Naive thymus-derived CD4-positive, alpha-beta T cell (primary cell): ENCODE results near the gene HTR6. TPM values are rescaled to one million over a fixed set of nuclear protein-coding genes. Genes with fewer than 3 reads are reported as not detected.
A peak's percentile ranks its signal among the peaks of the same experiment; 100 is the strongest.

ENCODE experiments used
- ATAC-seq: fragments of 150-1000 bp; cut with Tn5 transposase; 2 replicates; pipeline ENCODE4 v1.10.0; 2021; ENCODE audit warnings: mild to moderate bottlenecking, moderate library complexity
- CTCF ChIA-PET: fragments of 350-600 bp; sonication (Branson Sonifier 250); formaldehyde crosslinking; loops from one replicate; lab custom pipeline; 2021; ENCODE audit warnings: antibody characterized with exemption; lab: Charles Lee
- POLR2A ChIA-PET: fragments of 350-600 bp; sonication (Branson Sonifier 250); formaldehyde crosslinking; loops from one replicate; lab custom pipeline; 2021; ENCODE audit warnings: antibody characterized with exemption, inconsistent platforms; lab: Charles Lee
- DNase-seq, 9 donors: peaks; one replicate each; pipeline versions ENCODE4 v3.0.0 to v3.0.0-alpha.2; 2020 to 2022; ENCODE audit warnings: mixed read lengths in 1 of 9
- H3K27ac ChIP-seq: one replicate; pipeline ENCODE4 v1.7.0; 2013; ENCODE audit warnings: mild to moderate bottlenecking, low read depth, low read length, moderate library complexity
- H3K27me3 ChIP-seq, 2 donors: one replicate each; pipeline ENCODE4 v1.7.0; 2013; ENCODE audit warnings: low read length in 2 of 2, mild to moderate bottlenecking in 2 of 2, moderate library complexity in 2 of 2; ENCODE audit not compliant: control insufficient read depth in 2 of 2, insufficient read depth in 2 of 2
- H3K36me3 ChIP-seq, 3 experiments: 1 replicate in 2 of 3; 2 replicates in 1 of 3; pipeline ENCODE4 v1.7.0; 2013; ENCODE audit warnings: low read length in 3 of 3, mild to moderate bottlenecking in 3 of 3, moderate library complexity in 1 of 3; ENCODE audit not compliant: insufficient read depth in 3 of 3, control insufficient read depth in 2 of 3
- H3K4me1 ChIP-seq, 2 donors: one replicate each; pipeline ENCODE4 v1.7.0; 2013; ENCODE audit warnings: low read length in 2 of 2, mild to moderate bottlenecking in 2 of 2, moderate library complexity in 1 of 2; ENCODE audit not compliant: control insufficient read depth in 2 of 2, insufficient read depth in 2 of 2
- H3K4me3 ChIP-seq: 2 replicates; pipeline ENCODE4 v1.7.0; 2013; ENCODE audit warnings: mild to moderate bottlenecking, low read length
- H3K9me3 ChIP-seq, 3 experiments: 1 replicate in 2 of 3; 2 replicates in 1 of 3; pipeline ENCODE4 v1.7.0; 2013; ENCODE audit warnings: low read length in 3 of 3; ENCODE audit not compliant: control insufficient read depth in 2 of 3
- H3K27ac Mint-ChIP-seq, 9 donors: one replicate each; pipeline ENCODE4 v1.8.0; 2020 to 2022; ENCODE audit warnings: mixed read lengths in 9 of 9, mild to moderate bottlenecking in 8 of 9, moderate library complexity in 5 of 9, inconsistent platforms in 2 of 9
- H3K27me3 Mint-ChIP-seq, 5 donors: one replicate each; pipeline ENCODE4 v1.8.0; 2021 to 2022; ENCODE audit warnings: mixed read lengths in 5 of 5, mild to moderate bottlenecking in 1 of 5
- H3K36me3 Mint-ChIP-seq, 5 donors: one replicate each; pipeline ENCODE4 v1.8.0; 2020 to 2022; ENCODE audit warnings: mixed read lengths in 5 of 5, mild to moderate bottlenecking in 3 of 5, inconsistent platforms in 1 of 5
- H3K4me1 Mint-ChIP-seq, 7 donors: one replicate each; pipeline ENCODE4 v1.8.0; 2020 to 2022; ENCODE audit warnings: mixed read lengths in 7 of 7, mild to moderate bottlenecking in 3 of 7, inconsistent platforms in 1 of 7
- H3K4me3 Mint-ChIP-seq, 10 donors: one replicate each; pipeline ENCODE4 v1.8.0; 2020 to 2022; ENCODE audit warnings: mild to moderate bottlenecking in 10 of 10, mixed read lengths in 10 of 10, moderate library complexity in 6 of 10, inconsistent platforms in 2 of 10
- H3K9me3 Mint-ChIP-seq, 11 donors: one replicate each; pipeline ENCODE4 v1.8.0; 2020 to 2022; ENCODE audit warnings: mixed read lengths in 11 of 11, mild to moderate bottlenecking in 4 of 11, inconsistent platforms in 1 of 11, moderate library complexity in 1 of 11
- intact Hi-C, 2 donors: fragments of 100-400 bp; cut with micrococcal nuclease; formaldehyde crosslinking; loops; one replicate each; pipeline ENCODE4 v1.15.1; 2023
- polyA plus RNA-seq, 2 donors: library from polyadenylated mRNA; unstranded; fragments of 300-500 nt; fragmentation: Illumina TruSeq; gene quantifications; one replicate each; pipeline ENCODE4 v1.2.3, GENCODE V29; 2021
- total RNA-seq, 6 experiments: library from RNA in 5 of 6; stranded (reverse) in 5 of 6; gene quantifications; 1 replicate in 5 of 6; 2 replicates in 1 of 6; pipeline ENCODE4 v1.2.3 and lab custom pipeline; 2021 to 2026

HTR6 gene
- total and polyA plus RNA-seq, 7 experiments from 2014 or later: 0.13 to 0.92 (median 0.47) TPM; not detected in 3

DNA sequence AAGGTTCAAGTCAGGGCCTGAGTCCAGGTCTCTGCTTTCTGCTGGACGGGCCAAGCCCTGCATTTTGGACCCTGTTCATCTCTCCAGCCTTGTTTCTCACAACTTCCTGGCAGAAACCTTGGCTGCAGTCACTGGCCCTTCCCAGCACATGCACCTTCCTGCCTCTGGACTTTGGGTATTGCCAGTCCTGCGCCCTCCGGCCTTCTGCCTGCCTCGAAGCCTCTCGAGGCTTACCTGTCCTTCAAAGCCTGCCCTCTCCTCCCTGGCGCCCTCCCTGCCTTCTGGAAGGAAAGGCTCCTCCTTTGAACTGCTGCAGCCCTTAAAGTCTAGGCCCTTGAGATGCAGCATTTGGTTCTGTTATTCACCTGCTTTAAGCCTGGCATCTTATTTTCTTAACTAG is 52.8 kb downstream of the HTR6 start:
- H3K4me1 Mint-ChIP-seq: peaks cover 0 to 10% (median 5%) of the 10 kb centered on the region in 7 donors
- Histone ChIP-seq H3K27me3 (no peaks in the 10 kb centered on the region), H3K4me1 (no peaks in the 10 kb centered on the region), H3K27ac (no peak overlapping the region), H3K9me3 (no peaks in the 10 kb centered on the region), H3K36me3 (peaks cover 0 to 6% (median 0%) of the 10 kb centered on the region in 3 experiments), H3K4me3 (no peak overlapping the region)
- DNase-seq: no peak
- H3K9me3 Mint-ChIP-seq: peaks cover 0 to 1% (median 0%) of the 10 kb centered on the region in 11 donors
- intact Hi-C loops: loop anchor here in 1 of 2 donors (5.0 kb wide), 1 partner anchor 775 kb away; no protein-coding TSS in a partner anchor
- ChIA-PET POLR2A (no interaction called here), CTCF (no interaction called here)
- no peaks in the 10 kb centered on the region for H3K27me3 Mint-ChIP-seq
- peak overlapping the region in 2 of 9 donors; percentile 6 to 47 for H3K27ac Mint-ChIP-seq
- no peak for ATAC-seq
- peaks cover 0 to 27% (median 0%) of the 10 kb centered on the region in 5 donors for H3K36me3 Mint-ChIP-seq
- H3K4me3 Mint-ChIP-seq: no peak overlapping the region

- Mint-ChIP-seq H3K27me3 (no peaks in the 10 kb centered on the region), H3K4me1 (peaks cover 0 to 6% (median 5%) of the 10 kb centered on the region in 7 donors), H3K36me3 (peaks cover 0 to 22% (median 0%) of the 10 kb centered on the region in 5 donors), H3K27ac (no peak overlapping the region), H3K9me3 (peaks cover 0 to 1% (median 0%) of the 10 kb centered on the region in 11 donors), H3K4me3 (no peak overlapping the region)
- ATAC-seq (no peak), DNase-seq (no peak)
- no peaks in the 10 kb centered on the region for H3K27me3 ChIP-seq
- H3K9me3 ChIP-seq: no peaks in the 10 kb centered on the region
- H3K4me1 ChIP-seq: no peaks in the 10 kb centered on the region
- CTCF ChIA-PET: interaction anchor here (1.3 kb wide), 1 partner anchor 15 kb away, joined by 3 read pairs; no protein-coding TSS in a partner anchor
- H3K4me3 ChIP-seq: no peak overlapping the region
- intact Hi-C loops: no loop called here
- H3K27ac ChIP-seq: no peak overlapping the region
- POLR2A ChIA-PET: no interaction called here
- peaks cover 0 to 18% (median 0%) of the 10 kb centered on the region in 3 experiments for H3K36me3 ChIP-seq
Observed at GRCh38 chr1:19720174-19720573, 55.5 kb downstream of the HTR6 start.

- CTCF ChIA-PET: no interaction called here
- H3K36me3 Mint-ChIP-seq: peaks cover 0 to 22% (median 0%) of the 10 kb centered on the region in 5 donors
Observed at GRCh38 chr1:19720973-19721372, 56.3 kb downstream of the HTR6 start.

GRCh38 chr1:19723874-19724273 is 59.2 kb downstream of the HTR6 start:
- Histone ChIP-seq H3K27ac (no peak overlapping the region), H3K4me1 (no peaks in the 10 kb centered on the region), H3K27me3 (no peaks in the 10 kb centered on the region), H3K4me3 (no peak overlapping the region), H3K36me3 (peaks cover 0 to 48% (median 0%) of the 10 kb centered on the region in 3 experiments), H3K9me3 (no peaks in the 10 kb centered on the region)
- DNase-seq (no peak), ATAC-seq (no peak)
- ChIA-PET POLR2A (no interaction called here), CTCF (no interaction called here)
- no peaks in the 10 kb centered on the region for H3K4me1 Mint-ChIP-seq
- H3K27ac Mint-ChIP-seq: no peak overlapping the region
- peaks cover 0 to 32% (median 7%) of the 10 kb centered on the region in 5 donors for H3K36me3 Mint-ChIP-seq
- intact Hi-C loops: no loop called here
- H3K9me3 Mint-ChIP-seq: peaks cover 0 to 1% (median 0%) of the 10 kb centered on the region in 11 donors
- H3K4me3 Mint-ChIP-seq: no peak overlapping the region
- H3K27me3 Mint-ChIP-seq: no peaks in the 10 kb centered on the region

More at GRCh38 chr1:19720973-19721372, 56.3 kb downstream of the HTR6 start:
- H3K27ac Mint-ChIP-seq: peak overlapping the region in 2 of 9 donors; percentile 9 to 38
- H3K27me3 ChIP-seq: no peaks in the 10 kb centered on the region
- no peak for DNase-seq
- no peaks in the 10 kb centered on the region for H3K4me1 ChIP-seq
- no peak overlapping the region for H3K4me3 ChIP-seq
- peaks cover 0 to 26% (median 0%) of the 10 kb centered on the region in 3 experiments for H3K36me3 ChIP-seq
- H3K9me3 Mint-ChIP-seq: peaks cover 0 to 1% (median 0%) of the 10 kb centered on the region in 11 donors
- H3K4me1 Mint-ChIP-seq: no peaks in the 10 kb centered on the region
- POLR2A ChIA-PET: no interaction called here
- H3K4me3 Mint-ChIP-seq: no peak overlapping the region
- H3K27ac ChIP-seq: no peak overlapping the region
- no peaks in the 10 kb centered on the region for H3K27me3 Mint-ChIP-seq
- intact Hi-C loops: no loop called here
- no peaks in the 10 kb centered on the region for H3K9me3 ChIP-seq
- ATAC-seq: no peak

- no peak overlapping the region for H3K27ac Mint-ChIP-seq
- Histone ChIP-seq H3K4me3 (no peak overlapping the region), H3K27ac (no peak overlapping the region), H3K9me3 (peaks cover 0 to 6% (median 0%) of the 10 kb centered on the region in 3 experiments), H3K36me3 (peaks cover 0 to 57% (median 0%) of the 10 kb centered on the region in 3 experiments), H3K4me1 (no peaks in the 10 kb centered on the region), H3K27me3 (no peaks in the 10 kb centered on the region)
- H3K27me3 Mint-ChIP-seq: no peaks in the 10 kb centered on the region
- H3K36me3 Mint-ChIP-seq: peaks cover 9 to 38% (median 13%) of the 10 kb centered on the region in 5 donors
- DNase-seq (no peak), ATAC-seq (no peak)
- intact Hi-C loops: no loop called here
- H3K9me3 Mint-ChIP-seq: peaks cover 0 to 5% (median 2%) of the 10 kb centered on the region in 11 donors
- CTCF ChIA-PET: no interaction called here
- POLR2A ChIA-PET: no interaction called here
- no peaks in the 10 kb centered on the region for H3K4me1 Mint-ChIP-seq
- no peak overlapping the region for H3K4me3 Mint-ChIP-seq
Observed at GRCh38 chr1:19725606-19726005, 60.9 kb downstream of the HTR6 start.

GRCh38 chr1:19728413-19729145 is 63.9 kb downstream of the HTR6 start:
- Histone ChIP-seq H3K9me3 (peaks cover 0 to 6% (median 0%) of the 10 kb centered on the region in 3 experiments), H3K27ac (no peak overlapping the region), H3K4me1 (no peaks in the 10 kb centered on the region), H3K4me3 (no peak overlapping the region), H3K36me3 (peaks cover 0 to 77% (median 0%) of the 10 kb centered on the region in 3 experiments), H3K27me3 (no peaks in the 10 kb centered on the region)
- Mint-ChIP-seq H3K4me3 (no peak overlapping the region), H3K27ac (no peak overlapping the region), H3K4me1 (no peaks in the 10 kb centered on the region), H3K9me3 (peaks cover 0 to 10% (median 4%) of the 10 kb centered on the region in 11 donors), H3K27me3 (no peaks in the 10 kb centered on the region), H3K36me3 (peaks cover 21 to 57% (median 29%) of the 10 kb centered on the region in 5 donors)
- ChIA-PET CTCF (interaction anchor here (0.7 to 0.8 kb wide), 3 partner anchors 33 to 362 kb away, joined by 3 to 4 read pairs (median 3); no protein-coding TSS in a partner anchor), POLR2A (no interaction called here)
- DNase-seq: no peak
- intact Hi-C loops: no loop called here
- no peak for ATAC-seq
